ENCODE data around the gene RASA4B. TPM values are rescaled to one million over a fixed set of nuclear protein-coding genes. Genes with fewer than 3 reads are reported as not detected.
"Not testable (repeated sequence)": the region's sequence is repeated elsewhere in the genome, so short reads cannot be mapped to it uniquely, and the experiment has no call there.

Gene RASA4B
- total RNA-seq, 1 experiment from 2014 or later = 3.0 TPM

GRCh38 chr7:102463841-102464576 lies 53.6 kb downstream of the RASA4B start:
- in situ Hi-C loops (cut with HindIII; ENCODE audit: low sequenced_read_pairs) = no loop called here

GRCh38 chr7:102460467-102460866 lies 57.1 kb downstream of the RASA4B start:
- in situ Hi-C loops (cut with HindIII; ENCODE audit: low sequenced_read_pairs) = no loop called here
- DNase-seq (ENCODE audit: low spot score) = no peak

More at GRCh38 chr7:102463841-102464576, 53.6 kb downstream of the RASA4B start:
- DNase-seq (ENCODE audit: low spot score) = no peak

GRCh38 chr7:102459221-102459844 lies 58.2 kb downstream of the RASA4B start:
- no peak for DNase-seq (ENCODE audit: low spot score)
- in situ Hi-C loops (cut with HindIII; ENCODE audit: low sequenced_read_pairs) = no loop called here

- DNase-seq (ENCODE audit: low spot score) = no peak
- in situ Hi-C loops (cut with HindIII; ENCODE audit: low sequenced_read_pairs) = no loop called here
Observed at GRCh38 chr7:102457352-102457924, 60.1 kb downstream of the RASA4B start.

- no peak for DNase-seq (ENCODE audit: low spot score)
- in situ Hi-C loops (cut with HindIII; ENCODE audit: low sequenced_read_pairs) = no loop called here
Observed at GRCh38 chr7:102456327-102456726, 61.2 kb downstream of the RASA4B start.

GRCh38 chr7:102455596-102455995 lies 62.0 kb downstream of the RASA4B start:
- DNase-seq (ENCODE audit: low spot score) = no peak
- in situ Hi-C loops (cut with HindIII; ENCODE audit: low sequenced_read_pairs) = no loop called here

GRCh38 chr7:102454932-102455331 lies 62.6 kb downstream of the RASA4B start:
- in situ Hi-C loops (cut with HindIII; ENCODE audit: low sequenced_read_pairs); DNase-seq (ENCODE audit: low spot score): not testable (repeated sequence)

GRCh38 chr7:102454468-102454867 lies 63.1 kb downstream of the RASA4B start:
- in situ Hi-C loops (cut with HindIII; ENCODE audit: low sequenced_read_pairs) = no loop called here
- DNase-seq (ENCODE audit: low spot score) = peak; percentile 77

- DNase-seq (ENCODE audit: low spot score) = peak; percentile 88
- in situ Hi-C loops (cut with HindIII; ENCODE audit: low sequenced_read_pairs) = no loop called here
Observed at GRCh38 chr7:102453319-102453718, 64.3 kb downstream of the RASA4B start.

- in situ Hi-C loops (cut with HindIII; ENCODE audit: low sequenced_read_pairs) = no loop called here
- DNase-seq (ENCODE audit: low spot score) = no peak
Observed at GRCh38 chr7:102452451-102452850, 65.1 kb downstream of the RASA4B start.

- in situ Hi-C loops (cut with HindIII; ENCODE audit: low sequenced_read_pairs) = no loop called here
- no peak for DNase-seq (ENCODE audit: low spot score)
Observed at GRCh38 chr7:102451371-102452054, 66.1 kb downstream of the RASA4B start.

GRCh38 chr7:102450242-102450641 lies 67.3 kb downstream of the RASA4B start:
- peak; percentile 94 for DNase-seq (ENCODE audit: low spot score)
- in situ Hi-C loops (cut with HindIII; ENCODE audit: low sequenced_read_pairs) = no loop called here

GRCh38 chr7:102449136-102449535 lies 68.4 kb downstream of the RASA4B start:
- DNase-seq (ENCODE audit: low spot score) = no peak
- in situ Hi-C loops (cut with HindIII; ENCODE audit: low sequenced_read_pairs) = no loop called here

- DNase-seq (ENCODE audit: low spot score) = no peak
- in situ Hi-C loops (cut with HindIII; ENCODE audit: low sequenced_read_pairs) = no loop called here
Observed at GRCh38 chr7:102447311-102447710, 70.3 kb downstream of the RASA4B start.

GRCh38 chr7:102446387-102447156 lies 71.0 kb downstream of the RASA4B start:
- no peak for DNase-seq (ENCODE audit: low spot score)
- in situ Hi-C loops (cut with HindIII; ENCODE audit: low sequenced_read_pairs) = no loop called here

- DNase-seq (ENCODE audit: low spot score) = no peak
- in situ Hi-C loops (cut with HindIII; ENCODE audit: low sequenced_read_pairs) = no loop called here
Observed at GRCh38 chr7:102445674-102446071, 71.9 kb downstream of the RASA4B start.

GRCh38 chr7:102444961-102445673 lies 72.5 kb downstream of the RASA4B start:
- in situ Hi-C loops (cut with HindIII; ENCODE audit: low sequenced_read_pairs) = no loop called here
- no peak for DNase-seq (ENCODE audit: low spot score)

- DNase-seq (ENCODE audit: low spot score) = no peak
- in situ Hi-C loops (cut with HindIII; ENCODE audit: low sequenced_read_pairs) = no loop called here
Observed at GRCh38 chr7:102439963-102440795, 77.4 kb downstream of the RASA4B start.

Data from G401 (cell line).